ENCODE measurements around the gene CTDSP1.

The CTDSP1 gene

GRCh38 chr2:218400167-218400929 lies 680 bp downstream of the CTDSP1 start:
- peak; percentile 31 to 42 for DNase-seq

GRCh38 chr2:218400930-218401881 lies 1.5 kb downstream of the CTDSP1 start:
- no peak for DNase-seq

- no peak for DNase-seq
Measured at GRCh38 chr2:218401890-218402289, 2.2 kb downstream of the CTDSP1 start.

- no peak for DNase-seq
Measured at GRCh38 chr2:218402491-218402901, 2.8 kb downstream of the CTDSP1 start.

GRCh38 chr2:218402911-218403411 lies 3.3 kb downstream of the CTDSP1 start:
- no peak for DNase-seq

GRCh38 chr2:218403810-218404209 lies 4.1 kb downstream of the CTDSP1 start:
- no peak for DNase-seq

- DNase-seq: no peak
Measured at GRCh38 chr2:218404351-218405085, 4.8 kb downstream of the CTDSP1 start.

GRCh38 chr2:218405086-218405745 lies 5.5 kb downstream of the CTDSP1 start:
- no peak for DNase-seq

- no peak for DNase-seq
Measured at GRCh38 chr2:218405746-218406208, 6.1 kb downstream of the CTDSP1 start.

GRCh38 chr2:218406209-218406948 lies 6.7 kb downstream of the CTDSP1 start:
- peak; percentile 95 to 96 for DNase-seq

GRCh38 chr2:218406949-218407618 lies 7.4 kb downstream of the CTDSP1 start:
- DNase-seq: peak; percentile 57 to 74

- no peak for DNase-seq
Measured at GRCh38 chr2:218407717-218408116, 8.0 kb downstream of the CTDSP1 start.

- no peak for DNase-seq
Measured at GRCh38 chr2:218418321-218418716, 18.7 kb downstream of the CTDSP1 start.

GRCh38 chr2:218418717-218419458 lies 19.2 kb downstream of the CTDSP1 start, which contains the start of gene VIL1:
VIL1 (plus strand) TSS chr2:218419123; CDS start chr2:218423779, 4,656 bp downstream.
- DNase-seq: no peak

GRCh38 chr2:218419630-218420216 lies 20.1 kb downstream of the CTDSP1 start:
- DNase-seq: no peak

GRCh38 chr2:218421027-218421426 lies 21.4 kb downstream of the CTDSP1 start:
- DNase-seq: no peak

GRCh38 chr2:218422403-218423086 lies 22.9 kb downstream of the CTDSP1 start:
- DNase-seq: no peak

- DNase-seq: no peak
Measured at GRCh38 chr2:218423584-218423983, 23.9 kb downstream of the CTDSP1 start.

- no peak for DNase-seq
Measured at GRCh38 chr2:218425531-218425930, 25.9 kb downstream of the CTDSP1 start.
